HG03025 (cell line): Measurements from ENCODE around the gene TMC5.
"Not testable (repeated sequence)": the region's sequence is repeated elsewhere in the genome, so short reads cannot be mapped to it uniquely, and the experiment has no call there.

Experiments used
- ATAC-seq: cut with Tn5 transposase; IDR thresholded peaks from one replicate; pipeline ENCODE4 v1.9.1; 2021; ENCODE audit warnings: mild to moderate bottlenecking, moderate library complexity; ENCODE audit not compliant: unreplicated experiment, low FRiP score

Gene TMC5

GRCh38 chr16:19528666-19529065, 111.0 kb downstream of the TMC5 start:
- ATAC-seq: no peak

GRCh38 chr16:19532601-19533000, 114.9 kb downstream of the TMC5 start:
- ATAC-seq: no peak

GRCh38 chr16:19540241-19540970, 122.7 kb downstream of the TMC5 start:
- ATAC-seq: no peak

- ATAC-seq: no peak
Measured at GRCh38 chr16:19542138-19542821, 124.6 kb downstream of the TMC5 start.

GRCh38 chr16:19543278-19543996, 125.8 kb downstream of the TMC5 start:
- ATAC-seq: not testable (repeated sequence)

GRCh38 chr16:19548144-19548543, 130.5 kb downstream of the TMC5 start:
- no peak for ATAC-seq
